ENCODE measurements around the gene TSHZ1. TPM values are rescaled to one million over a fixed set of nuclear protein-coding genes. Genes with fewer than 3 reads are reported as not detected.

The TSHZ1 gene
- total and polyA plus RNA-seq, 7 donors, result 2.0 to 10.5 (median 9.7) TPM

GRCh38 chr18:75176849-75177248, 33.7 kb upstream of the TSHZ1 start:
- Histone ChIP-seq H3K4me1 (no peaks in the 10 kb centered on the region), H3K4me3 (no peak overlapping the region), H3K27me3 (ENCODE audit: insufficient read depth in 3 of 3, low read length in 2 of 3) (peaks cover 0 to 3% (median 0%) of the 10 kb centered on the region in 3 donors), H3K9me3 (no peaks in the 10 kb centered on the region), H3K36me3 (ENCODE audit: insufficient read depth in 1 of 2, low read depth in 1 of 2) (no peaks in the 10 kb centered on the region), H3K27ac (no peak overlapping the region)
- no peak for TF ChIP-seq CTCF (IDR thresholded peaks at IDR 0.05)
- WGBS, 3 donors, result 80 to 87% (median 81%) methylated on average over 8 of the region's 8 CpGs
- ATAC-seq (no peak), DNase-seq (no peak)
- intact Hi-C loops (cut with DNase I), result no loop called here

GRCh38 chr18:75178376-75178775, 32.2 kb upstream of the TSHZ1 start:
- H3K27ac ChIP-seq, result no peak overlapping the region
- H3K4me3 ChIP-seq, result no peak overlapping the region
- 93 to 97% (median 95%) methylated on average over 11 of the region's 11 CpGs for WGBS, 3 donors
- H3K27me3 ChIP-seq (ENCODE audit: insufficient read depth in 3 of 3, low read length in 2 of 3), result no peaks in the 10 kb centered on the region
- H3K4me1 ChIP-seq, result no peaks in the 10 kb centered on the region
- no peaks in the 10 kb centered on the region for H3K36me3 ChIP-seq (ENCODE audit: insufficient read depth in 1 of 2, low read depth in 1 of 2)
- ATAC-seq (no peak), DNase-seq (no peak)
- no peak for TF ChIP-seq CTCF (IDR thresholded peaks at IDR 0.05)
- intact Hi-C loops (cut with DNase I), result no loop called here
- no peaks in the 10 kb centered on the region for H3K9me3 ChIP-seq

- H3K27ac ChIP-seq, result no peak overlapping the region
- H3K27me3 ChIP-seq (ENCODE audit: insufficient read depth in 3 of 3, low read length in 2 of 3), result no peaks in the 10 kb centered on the region
- ATAC-seq (no peak), DNase-seq (no peak)
- H3K4me1 ChIP-seq, result no peaks in the 10 kb centered on the region
- no peaks in the 10 kb centered on the region for H3K36me3 ChIP-seq (ENCODE audit: insufficient read depth in 1 of 2, low read depth in 1 of 2)
- WGBS, 3 donors, result 70 to 82% (median 71%) methylated on average over 13 of the region's 13 CpGs
- no peak overlapping the region for H3K4me3 ChIP-seq
- no peaks in the 10 kb centered on the region for H3K9me3 ChIP-seq
- TF ChIP-seq CTCF (IDR thresholded peaks at IDR 0.05), result no peak
- intact Hi-C loops (cut with DNase I), result no loop called here
Observed at GRCh38 chr18:75179819-75180600, 30.6 kb upstream of the TSHZ1 start.

- H3K9me3 ChIP-seq, result no peaks in the 10 kb centered on the region
- H3K27me3 ChIP-seq (ENCODE audit: insufficient read depth in 3 of 3, low read length in 2 of 3), result no peaks in the 10 kb centered on the region
- H3K36me3 ChIP-seq (ENCODE audit: insufficient read depth in 1 of 2, low read depth in 1 of 2), result no peaks in the 10 kb centered on the region
- ATAC-seq (no peak), DNase-seq (no peak)
- intact Hi-C loops (cut with DNase I), result no loop called here
- TF ChIP-seq CTCF (IDR thresholded peaks at IDR 0.05), result no peak
- WGBS, 3 donors, result 82 to 98% (median 90%) methylated on average over 5 of the region's 5 CpGs
- H3K27ac ChIP-seq, result no peak overlapping the region
- no peak overlapping the region for H3K4me3 ChIP-seq
- no peaks in the 10 kb centered on the region for H3K4me1 ChIP-seq
Observed at GRCh38 chr18:75183524-75183923, 27.1 kb upstream of the TSHZ1 start.

Data from psoas muscle (tissue), 8 donors.